H1 (cell line): Measurements from ENCODE around the gene CFH. TPM values are rescaled to one million over a fixed set of nuclear protein-coding genes. Genes with fewer than 3 reads are reported as not detected.

Source experiments
- ASH2L ChIP-seq: fragments of 200-600, 300-600 bp; sonication (generic); IDR thresholded peaks from one replicate; pipeline ENCODE4 v1.7.1; 2017; ENCODE audit warnings: low read length
- CTBP2 ChIP-seq: IDR thresholded peaks from 2 replicates; pipeline ENCODE4 v1.7.0; 2011; ENCODE audit warnings: borderline replicate concordance, mild to moderate bottlenecking, moderate library complexity, mixed read lengths, low read length; ENCODE audit not compliant: insufficient read depth, insufficient read length
- MAFK ChIP-seq: IDR thresholded peaks from 2 replicates; pipeline ENCODE4 v1.6.1; 2012; ENCODE audit warnings: low read depth, mild to moderate bottlenecking, improper control_type of control experiment, low read length
- POU5F1 ChIP-seq: IDR thresholded peaks from 2 replicates; pipeline ENCODE4 v1.6.1; 2011; ENCODE audit warnings: low read depth, mild to moderate bottlenecking, low read length, moderate library complexity
- polyA plus RNA-seq, 7 experiments: library from polyadenylated mRNA; depleted of rRNA in 3 of 7; stranded (reverse) in 5 of 7; unstranded in 2 of 7; fragments of >200 nt in 5 of 7; fragments of 200-250 nt in 2 of 7; gene quantifications; 1 replicate in 5 of 7; 2 replicates in 1 of 7; 4 replicates in 1 of 7; pipeline versions ENCODE4 v1.2.1 to v1.2.3, GENCODE V29; 2011 to 2013; ENCODE audit warnings: missing spikeins in 2 of 7, mixed read lengths in 2 of 7
- total RNA-seq: library from RNA; stranded (reverse); fragmentation: NEBNext Ultra II Directional; extraction: Animal tissue kit (Norgen Biotek cat#: 25700); gene quantifications from 2 replicates; pipeline ENCODE4 v1.2.1, GENCODE V29; 2021
- TF ChIP-seq, protein P1 (sequence below): IDR thresholded peaks from 2 replicates; pipeline ENCODE4 v1.6.1; 2012; ENCODE audit warnings: low read length, inconsistent platforms

Gene CFH
- total and polyA plus RNA-seq, 2 of the 8 experiments (the other 6 are each of a cell fraction or from before 2014, with no cell fraction given), result not detected

DNA sequence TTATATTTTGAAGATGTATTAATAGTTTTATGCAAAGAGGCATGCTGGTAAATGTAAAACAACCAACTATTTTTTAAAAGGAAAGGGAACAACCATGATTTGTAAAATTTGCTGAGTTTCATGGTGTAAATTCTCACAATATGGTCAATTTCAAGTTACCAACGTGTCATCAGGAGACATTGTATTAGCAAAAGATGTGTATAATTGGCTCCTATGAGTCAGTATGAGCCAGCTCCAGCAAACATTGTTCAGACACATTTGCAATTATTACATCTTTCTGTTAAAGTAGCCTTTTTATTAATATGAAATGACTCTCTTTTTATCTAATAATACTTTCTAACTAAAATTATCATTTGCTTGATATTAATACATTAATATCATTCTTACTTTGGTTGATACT is 15.3 kb downstream of the CFH start (continued):
- TF ChIP-seq, protein P1, sequence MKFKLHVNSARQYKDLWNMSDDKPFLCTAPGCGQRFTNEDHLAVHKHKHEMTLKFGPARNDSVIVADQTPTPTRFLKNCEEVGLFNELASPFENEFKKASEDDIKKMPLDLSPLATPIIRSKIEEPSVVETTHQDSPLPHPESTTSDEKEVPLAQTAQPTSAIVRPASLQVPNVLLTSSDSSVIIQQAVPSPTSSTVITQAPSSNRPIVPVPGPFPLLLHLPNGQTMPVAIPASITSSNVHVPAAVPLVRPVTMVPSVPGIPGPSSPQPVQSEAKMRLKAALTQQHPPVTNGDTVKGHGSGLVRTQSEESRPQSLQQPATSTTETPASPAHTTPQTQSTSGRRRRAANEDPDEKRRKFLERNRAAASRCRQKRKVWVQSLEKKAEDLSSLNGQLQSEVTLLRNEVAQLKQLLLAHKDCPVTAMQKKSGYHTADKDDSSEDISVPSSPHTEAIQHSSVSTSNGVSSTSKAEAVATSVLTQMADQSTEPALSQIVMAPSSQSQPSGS, result no peak
- TF ChIP-seq POU5F1 (no peak), MAFK (no peak), CTBP2 (no peak), ASH2L (no peak)
